ENCODE measurements around the gene PTPRS. TPM values are rescaled to one million over a fixed set of nuclear protein-coding genes. Genes with fewer than 3 reads are reported as not detected.
"Not testable (repeated sequence)": the region's sequence is repeated elsewhere in the genome, so short reads cannot be mapped to it uniquely, and the experiment has no call there.

The PTPRS gene
- polyA plus RNA-seq, 3 donors from 2014 or later, result 0.10 TPM; not detected in 2

DNA sequence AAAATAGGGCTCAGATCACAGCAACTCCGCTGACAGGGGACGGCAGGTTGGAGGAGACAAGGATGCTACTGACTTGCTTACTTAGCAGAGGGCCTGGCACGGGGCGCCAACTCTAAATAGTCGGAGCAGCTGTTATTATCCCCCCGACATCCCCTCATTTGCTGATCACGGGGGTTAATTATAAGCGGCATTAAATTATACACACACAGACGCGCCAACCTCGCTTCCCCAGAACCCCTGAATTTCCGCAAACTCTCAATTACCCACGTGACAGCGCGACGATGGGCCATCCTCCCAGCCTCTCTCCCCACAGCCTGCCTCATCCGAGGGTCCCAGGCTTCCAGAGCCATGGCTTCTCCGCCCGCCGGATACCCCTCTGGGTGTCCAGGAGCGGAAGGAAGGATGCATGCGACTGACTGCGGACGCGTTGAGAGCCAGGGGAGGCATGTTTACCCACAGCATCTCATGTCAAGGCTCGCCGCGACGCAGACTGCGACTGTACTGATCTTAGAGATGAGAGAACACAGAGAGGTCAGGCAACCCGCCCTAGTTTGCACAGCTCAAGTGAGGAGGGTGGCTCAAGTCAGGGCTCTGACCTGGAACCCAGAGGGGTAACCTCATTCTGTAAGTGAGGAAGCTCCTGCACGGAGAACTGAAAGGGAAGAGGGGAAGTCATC is 5.7 kb downstream of the PTPRS start:
- Mint-ChIP-seq H3K27ac (no peak overlapping the region), H3K9me3 (no peaks in the 10 kb centered on the region)
- no peak for DNase-seq

DNA sequence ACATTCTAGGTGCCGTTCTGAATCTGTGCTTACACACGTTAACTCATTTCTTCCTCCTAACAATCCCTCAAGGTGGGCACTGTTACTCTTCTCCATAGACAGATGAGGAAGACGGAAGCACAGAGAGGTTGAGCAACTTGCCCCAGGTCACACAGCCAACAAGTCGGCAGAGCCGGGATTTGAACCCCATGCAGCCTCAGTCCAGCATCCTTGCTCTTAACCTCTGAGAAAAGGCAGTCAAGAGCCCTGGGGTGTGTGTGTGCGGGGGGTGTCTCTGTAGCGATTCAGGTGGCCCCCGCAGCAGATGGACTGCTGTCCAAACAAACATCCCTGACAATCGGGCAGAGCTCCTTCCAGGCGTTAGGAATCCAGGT is 6.3 kb downstream of the PTPRS start:
- H3K27ac Mint-ChIP-seq, result no peak overlapping the region
- peaks cover 8 to 19% of the 10 kb centered on the region in 2 donors for H3K4me1 Mint-ChIP-seq
- H3K9me3 Mint-ChIP-seq, result no peaks in the 10 kb centered on the region
- no peak overlapping the region for H3K4me3 Mint-ChIP-seq
- DNase-seq, result no peak
- no peaks in the 10 kb centered on the region for H3K36me3 Mint-ChIP-seq
- H3K27me3 Mint-ChIP-seq (ENCODE audit: low read depth in 3 of 3), result peaks cover 14 to 32% (median 16%) of the 10 kb centered on the region in 3 donors

More for the DNA sequence above, 5.7 kb downstream of the PTPRS start:
- Mint-ChIP-seq H3K27me3 (ENCODE audit: low read depth in 3 of 3) (peaks cover 14 to 33% (median 16%) of the 10 kb centered on the region in 3 donors), H3K4me1 (peaks cover 9 to 20% of the 10 kb centered on the region in 2 donors), H3K36me3 (no peaks in the 10 kb centered on the region), H3K4me3 (no peak overlapping the region)

GRCh38 chr19:5333581-5334365 is 6.8 kb downstream of the PTPRS start:
- peaks cover 3 to 13% of the 10 kb centered on the region in 2 donors for H3K4me1 Mint-ChIP-seq
- no peak overlapping the region for H3K27ac Mint-ChIP-seq
- DNase-seq, result no peak
- peaks cover 11 to 27% (median 14%) of the 10 kb centered on the region in 3 donors for H3K27me3 Mint-ChIP-seq (ENCODE audit: low read depth in 3 of 3)
- H3K36me3 Mint-ChIP-seq, result no peaks in the 10 kb centered on the region
- no peak overlapping the region for H3K4me3 Mint-ChIP-seq
- H3K9me3 Mint-ChIP-seq, result peaks cover 0 to 1% (median 0%) of the 10 kb centered on the region in 6 donors

GRCh38 chr19:5332501-5332900 is 8.1 kb downstream of the PTPRS start:
- Mint-ChIP-seq H3K4me1 (peaks cover 1 to 13% of the 10 kb centered on the region in 2 donors), H3K9me3 (peaks cover 0 to 1% (median 0%) of the 10 kb centered on the region in 6 donors), H3K27ac (no peak overlapping the region), H3K27me3 (ENCODE audit: low read depth in 3 of 3) (peaks cover 11 to 22% (median 14%) of the 10 kb centered on the region in 3 donors), H3K4me3 (no peak overlapping the region), H3K36me3 (no peaks in the 10 kb centered on the region)
- no peak for DNase-seq

DNA sequence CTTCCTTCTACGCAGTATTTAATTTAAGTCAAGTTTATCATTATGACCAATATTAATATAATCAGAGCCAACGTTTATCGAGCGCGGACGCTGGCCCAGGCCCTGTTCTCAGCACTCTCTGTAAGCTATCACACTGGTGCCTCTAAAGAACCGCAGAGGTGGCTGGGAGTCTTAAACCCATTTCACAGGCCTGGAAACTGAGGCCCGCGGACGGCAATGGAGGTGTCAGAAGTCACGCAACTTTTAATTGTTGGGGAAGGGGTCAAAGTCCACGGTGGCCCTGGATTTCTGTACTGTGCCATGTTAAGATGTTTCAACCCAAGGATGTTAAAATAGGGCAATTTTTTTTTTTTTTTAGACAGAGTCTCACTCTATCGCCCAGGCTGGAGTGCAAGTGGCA is 8.8 kb downstream of the PTPRS start:
- Mint-ChIP-seq H3K27ac (no peak overlapping the region), H3K4me3 (no peak overlapping the region), H3K4me1 (peaks cover 1 to 13% of the 10 kb centered on the region in 2 donors), H3K9me3 (peaks cover 0 to 1% (median 0%) of the 10 kb centered on the region in 6 donors), H3K36me3 (no peaks in the 10 kb centered on the region), H3K27me3 (ENCODE audit: low read depth in 3 of 3) (peaks cover 9 to 22% (median 9%) of the 10 kb centered on the region in 3 donors)
- DNase-seq, result no peak

GRCh38 chr19:5330307-5330720 is 10.3 kb downstream of the PTPRS start:
- Mint-ChIP-seq H3K9me3 (peaks cover 0 to 1% (median 0%) of the 10 kb centered on the region in 6 donors), H3K4me3 (no peak overlapping the region), H3K27ac (no peak overlapping the region), H3K36me3 (no peaks in the 10 kb centered on the region), H3K27me3 (ENCODE audit: low read depth in 3 of 3) (peaks cover 0 to 15% (median 9%) of the 10 kb centered on the region in 3 donors), H3K4me1 (peaks cover 0 to under 1% of the 10 kb centered on the region in 2 donors)
- DNase-seq, result no peak

GRCh38 chr19:5329141-5329540 is 11.5 kb downstream of the PTPRS start:
- peaks cover 0 to 3% (median 0%) of the 10 kb centered on the region in 6 donors for H3K9me3 Mint-ChIP-seq
- no peaks in the 10 kb centered on the region for H3K36me3 Mint-ChIP-seq
- H3K27me3 Mint-ChIP-seq (ENCODE audit: low read depth in 3 of 3), result peaks cover 0 to 12% (median 3%) of the 10 kb centered on the region in 3 donors
- no peak overlapping the region for H3K27ac Mint-ChIP-seq
- DNase-seq, result no peak
- H3K4me3 Mint-ChIP-seq, result no peak overlapping the region
- H3K4me1 Mint-ChIP-seq, result no peaks in the 10 kb centered on the region

GRCh38 chr19:5328407-5328806 is 12.2 kb downstream of the PTPRS start:
- H3K4me1 Mint-ChIP-seq; H3K9me3 Mint-ChIP-seq; H3K27me3 Mint-ChIP-seq (ENCODE audit: low read depth in 3 of 3); H3K4me3 Mint-ChIP-seq; DNase-seq; H3K36me3 Mint-ChIP-seq; H3K27ac Mint-ChIP-seq: not testable (repeated sequence)

DNA sequence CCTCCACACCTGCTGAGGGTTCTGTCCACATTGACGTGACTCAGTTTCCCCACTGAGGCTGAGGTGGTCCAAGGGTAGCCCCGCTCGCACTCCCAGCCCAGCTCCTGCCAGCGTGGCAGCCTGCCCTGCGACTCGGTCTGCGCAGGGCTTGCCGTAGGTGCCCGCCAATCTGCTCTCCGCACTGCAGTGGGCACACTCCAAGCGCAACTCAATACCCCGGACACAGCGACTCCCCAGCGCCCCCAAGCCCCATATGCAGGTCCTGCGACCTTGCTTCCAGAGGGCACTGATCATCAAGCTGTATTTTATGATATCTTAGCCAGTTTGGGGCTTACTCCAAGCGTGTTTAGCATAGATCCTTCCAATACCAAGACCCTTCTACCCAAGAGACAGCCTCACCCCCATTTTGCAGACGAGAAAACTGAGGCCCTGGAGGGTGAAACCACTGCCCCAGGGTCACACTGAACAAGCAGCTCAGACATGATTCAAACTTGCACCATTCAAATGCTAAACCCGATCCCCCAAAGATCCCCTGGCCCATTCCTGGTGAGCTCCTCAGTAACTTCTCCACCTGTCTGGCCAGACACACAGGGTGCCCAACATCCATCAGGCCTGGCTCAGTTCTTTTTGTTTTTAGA is 13.5 kb downstream of the PTPRS start:
- H3K27ac Mint-ChIP-seq, result no peak overlapping the region
- H3K27me3 Mint-ChIP-seq (ENCODE audit: low read depth in 3 of 3), result peaks cover 0 to 7% (median 0%) of the 10 kb centered on the region in 3 donors

GRCh38 chr19:5326545-5326944 is 14.1 kb downstream of the PTPRS start:
- H3K9me3 Mint-ChIP-seq, result peaks cover 0 to 3% (median 0%) of the 10 kb centered on the region in 6 donors
- H3K4me3 Mint-ChIP-seq, result no peak overlapping the region
- H3K27me3 Mint-ChIP-seq (ENCODE audit: low read depth in 3 of 3), result peaks cover 0 to 7% (median 0%) of the 10 kb centered on the region in 3 donors
- H3K36me3 Mint-ChIP-seq, result no peaks in the 10 kb centered on the region
- DNase-seq, result no peak
- no peak overlapping the region for H3K27ac Mint-ChIP-seq
- H3K4me1 Mint-ChIP-seq, result peaks cover 8 to 11% of the 10 kb centered on the region in 2 donors

More for the DNA sequence above, 13.5 kb downstream of the PTPRS start:
- Mint-ChIP-seq H3K36me3 (no peaks in the 10 kb centered on the region), H3K4me1 (peaks cover 3 to 5% of the 10 kb centered on the region in 2 donors), H3K9me3 (peaks cover 0 to 3% (median 0%) of the 10 kb centered on the region in 6 donors), H3K4me3 (no peak overlapping the region)
- no peak for DNase-seq

DNA sequence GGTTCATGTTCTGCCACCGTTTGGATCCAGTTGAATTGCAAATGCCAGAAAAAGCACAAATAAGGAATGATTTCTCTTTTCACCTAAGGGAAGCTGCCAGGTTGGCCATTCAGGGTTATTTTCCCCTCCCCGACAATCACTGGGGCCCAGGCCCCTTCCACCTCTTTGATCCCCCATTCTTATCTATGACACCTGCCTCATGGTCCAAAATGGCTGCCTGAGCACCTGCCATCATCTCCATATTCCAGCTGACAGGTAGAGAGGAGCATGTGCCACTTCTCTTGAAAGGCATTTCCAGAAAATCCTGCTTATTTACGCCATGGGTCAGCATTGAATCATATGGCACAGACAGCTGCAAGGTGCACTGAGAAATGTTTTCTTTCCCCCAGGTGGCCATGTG is 15.7 kb downstream of the PTPRS start:
- no peak overlapping the region for H3K4me3 Mint-ChIP-seq
- no peaks in the 10 kb centered on the region for H3K36me3 Mint-ChIP-seq
- no peak for DNase-seq
- H3K27ac Mint-ChIP-seq, result no peak overlapping the region
- peaks cover 13 to 15% of the 10 kb centered on the region in 2 donors for H3K4me1 Mint-ChIP-seq
- peaks cover 0 to 3% (median 0%) of the 10 kb centered on the region in 6 donors for H3K9me3 Mint-ChIP-seq
- peaks cover 0 to 9% (median 0%) of the 10 kb centered on the region in 3 donors for H3K27me3 Mint-ChIP-seq (ENCODE audit: low read depth in 3 of 3)

GRCh38 chr19:5323475-5323811 is 17.2 kb downstream of the PTPRS start:
- Mint-ChIP-seq H3K4me3 (peak overlapping the region in 2 of 5 donors; percentile 18 to 25), H3K27me3 (ENCODE audit: low read depth in 3 of 3) (peaks cover 0 to 9% (median 0%) of the 10 kb centered on the region in 3 donors), H3K27ac (no peak overlapping the region), H3K4me1 (peaks cover 13 to 15% of the 10 kb centered on the region in 2 donors), H3K9me3 (peaks cover 0 to 3% (median 0%) of the 10 kb centered on the region in 6 donors), H3K36me3 (no peaks in the 10 kb centered on the region)
- no peak for DNase-seq

- H3K27ac Mint-ChIP-seq, result peak overlapping the region in 3 of 6 donors; percentile 55 to 64 (median 55)
- DNase-seq, result peak; percentile 37 to 47 (median 46)
- peaks cover 0 to 9% (median 0%) of the 10 kb centered on the region in 3 donors for H3K27me3 Mint-ChIP-seq (ENCODE audit: low read depth in 3 of 3)
- H3K9me3 Mint-ChIP-seq, result peaks cover 0 to 3% (median 0%) of the 10 kb centered on the region in 6 donors
- peaks cover 13 to 15% of the 10 kb centered on the region in 2 donors for H3K4me1 Mint-ChIP-seq
- peak overlapping the region; percentile 50 to 70 (median 52) for H3K4me3 Mint-ChIP-seq
- H3K36me3 Mint-ChIP-seq, result no peaks in the 10 kb centered on the region
These were observed 18.5 kb downstream of the PTPRS start for GRCh38 chr19:5321851-5322681.
